Measurements from ENCODE around the gene SNX9. TPM values are rescaled to one million over a fixed set of nuclear protein-coding genes. Genes with fewer than 3 reads are reported as not detected.

SNX9 gene
- total and polyA plus RNA-seq, 2 of the 4 experiments (the other 2 are of a cell fraction): 35.3 to 41.2 TPM

GRCh38 chr6:157985378-157986155 lies 162.5 kb downstream of the SNX9 start:
- WGBS, 2 experiments (ENCODE audit: extremely low coverage in 2 of 2, insufficient read length in 1 of 2): 72% methylated on average over 3 of the region's 13 CpGs; no CpG with 5 or more reads in 1 of the 2 experiments
- Histone ChIP-seq H3K9me3 (ENCODE audit: control insufficient read depth, insufficient read depth, low read length) (no peaks in the 10 kb centered on the region), H3K9ac (ENCODE audit: low read depth, low read length) (peak overlapping the region; percentile 44), H2BK120ac (ENCODE audit: low read depth, low read length) (peak overlapping the region; percentile 58), H2BK20ac (ENCODE audit: low read depth, low read length) (peak overlapping the region; percentile 27; the same call in 1 of the 2 replicates), H2AFZ (replicated peaks; ENCODE audit: low read length, poor library complexity) (peak overlapping the region; percentile 52), H3K27ac (ENCODE audit: insufficient read depth, low read length) (peak overlapping the region; percentile 73), H3K79me1 (ENCODE audit: low read depth in 1 of 2, low read length in 2 of 2) (peaks cover 13 to 58% of the 10 kb centered on the region in 2 experiments), H3K23ac (ENCODE audit: low read depth, low read length) (peak overlapping the region; percentile 74), H3K4me3 (ENCODE audit: insufficient read depth, low read depth, low read length) (no peak overlapping the region), H2AK9ac (replicated peaks; ENCODE audit: low read depth, low read length, poor library complexity) (peak overlapping the region; percentile 38), H3K4me1 (ENCODE audit: control insufficient read depth, insufficient read depth, low read length) (peaks cover 51% of the 10 kb centered on the region), H3K36me3 (ENCODE audit: control insufficient read depth, insufficient read depth, low read length) (peaks cover 3% of the 10 kb centered on the region; the same call in 1 of the 2 replicates), H2BK15ac (ENCODE audit: low read depth, low read length) (peak overlapping the region; percentile 12; the same call in 1 of the 3 replicates), H3K56ac (ENCODE audit: extremely low read depth, insufficient read depth, low read length) (peak overlapping the region; percentile 17; the same call in 1 of the 2 replicates), H3K14ac (replicated peaks; ENCODE audit: low read depth, low read length) (peak overlapping the region; percentile 57), H3K18ac (ENCODE audit: low read depth, low read length) (peak overlapping the region; percentile 58), H4K5ac (ENCODE audit: low read depth, low read length) (peak overlapping the region; percentile 51), H3K4ac (ENCODE audit: low read depth, low read length) (peak overlapping the region; percentile 66), H2AK5ac (ENCODE audit: low read depth, low read length) (peak overlapping the region; percentile 5; the same call in 1 of the 2 replicates), H4K20me1 (ENCODE audit: insufficient read depth, low read length) (peaks cover 58% of the 10 kb centered on the region), H3K4me2 (ENCODE audit: low read depth, low read length) (peak overlapping the region; percentile 65), H2BK5ac (ENCODE audit: low read depth, low read length, poor library complexity, severe bottlenecking) (peak overlapping the region; percentile 44), H3K9me1 (ENCODE audit: insufficient read depth, low read length) (peaks cover 34% of the 10 kb centered on the region), H3K27me3 (ENCODE audit: control insufficient read depth, insufficient read depth, low read length) (no peaks in the 10 kb centered on the region), H4K91ac (ENCODE audit: insufficient read depth, low read depth, low read length) (peak overlapping the region; percentile 50), H4K8ac (ENCODE audit: low read depth in 2 of 2, low read length in 2 of 2) (peak overlapping the region; percentile 48 to 58; a peak in 3 of 4 replicates)
- DNase-seq: no peak
- ChIA-PET CTCF (interaction anchor here (0.6 to 1.3 kb wide), 2 partner anchors 9 to 187 kb away, joined by 3 to 4 read pairs; no protein-coding TSS in a partner anchor), POLR2A (ENCODE audit: unreplicated experiment) (no interaction called here)
- BruUV-seq (replicated peaks): no TSS peak
- TF ChIP-seq CTCF (conservative IDR thresholded peaks at IDR 0.05; ENCODE audit: low read depth, low read length) (no peak), ELK1 (IDR thresholded peaks at IDR 0.05; ENCODE audit: borderline replicate concordance, low read depth, low read length) (no peak), MXI1 (IDR thresholded peaks at IDR 0.05; ENCODE audit: borderline replicate concordance, low read depth, low read length) (no peak), BHLHE40 (IDR thresholded peaks at IDR 0.05; ENCODE audit: low read depth, low read length) (no peak)
- in situ Hi-C loops (cut with MboI; ENCODE audit: low sequenced_read_pairs): no loop called here
- ATAC-seq (ENCODE audit: low read depth): no peak
- dilution Hi-C loops (cut with HindIII; ENCODE audit: low sequenced_read_pairs, unreplicated experiment): no loop called here
- intact Hi-C loops (cut with micrococcal nuclease): no loop called here

All from IMR-90 (cell line).